A673 (cell line): ENCODE results near the gene ABCA2.

Experiments
- CTCF ChIP-seq: fragments of 300-800, 200-600 bp; sonication (generic); conservative IDR thresholded peaks from 2 replicates; pipeline ENCODE4 v1.5.1; 2017; ENCODE audit warnings: low read depth, mild to moderate bottlenecking, antibody characterized with exemption, low read length, moderate library complexity, mixed read lengths
- EZH2 ChIP-seq: fragments of 200-600 bp; sonication (generic); IDR thresholded peaks from 2 replicates; pipeline ENCODE4 v1.6.1; 2017; ENCODE audit warnings: borderline replicate concordance, low read depth, mild to moderate bottlenecking, mixed read lengths, antibody characterized with exemption, low read length; ENCODE audit not compliant: poor library complexity, severe bottlenecking

DNA sequence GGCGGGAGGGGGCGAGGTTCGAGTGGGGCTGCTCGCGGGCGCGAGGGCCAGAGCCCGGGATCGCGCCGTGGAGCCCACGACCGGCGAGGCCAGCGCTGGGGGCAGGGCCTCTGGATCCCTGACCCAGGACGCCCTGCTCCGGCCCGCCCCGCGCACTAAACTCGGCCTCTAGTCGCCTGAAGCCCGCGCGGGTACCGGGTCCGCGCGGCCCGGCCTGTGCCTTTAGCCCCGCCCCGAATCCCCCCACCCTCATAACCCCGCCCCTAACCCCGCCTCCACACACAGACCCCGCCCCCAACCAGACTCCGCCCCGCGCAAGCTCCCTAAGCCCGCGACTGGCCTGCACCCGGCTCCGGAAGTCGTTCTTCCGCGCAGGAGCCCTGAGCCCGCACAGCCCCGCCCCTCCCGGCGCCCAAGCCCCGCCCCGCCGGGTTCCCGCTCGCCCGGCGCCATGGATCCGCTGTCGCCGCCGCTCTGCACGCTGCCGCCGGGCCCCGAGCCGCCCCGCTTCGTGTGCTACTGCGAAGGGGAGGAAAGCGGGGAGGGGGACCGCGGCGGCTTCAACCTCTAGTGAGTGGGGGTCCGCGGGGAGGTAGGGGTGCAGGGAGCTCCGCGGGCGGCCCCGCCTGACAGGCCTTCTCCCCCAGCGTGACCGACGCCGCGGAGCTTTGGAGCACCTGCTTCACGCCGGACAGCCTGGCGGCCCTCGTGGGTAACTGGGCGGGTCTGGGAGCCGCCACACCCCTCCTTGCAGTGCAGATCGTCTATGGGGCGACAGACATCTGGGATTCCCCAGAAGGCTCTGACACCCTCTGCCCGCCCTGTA is 35.8 kb downstream of the ABCA2 start, which contains the start of gene PAXX:
- TF ChIP-seq CTCF (no peak), EZH2 (no peak)
